NCI-H82 (cell line): Measurements from ENCODE around the gene CYB5RL.
"Not testable (repeated sequence)": the region's sequence is repeated elsewhere in the genome, so short reads cannot be mapped to it uniquely, and the experiment has no call there.

ENCODE experiments used
- DNase-seq: peaks from one replicate; lab custom pipeline; 2025; lab: John Stamatoyannopoulos, UW

The CYB5RL gene

GRCh38 chr1:54199765-54200518 lies at the start of gene CYB5RL, which contains the start of gene MRPL37:
Gene CYB5RL (minus strand): TSS chr1:54200030. CDS start chr1:54195616, 4,414 bp downstream.
Gene MRPL37 (plus strand): TSS chr1:54200167. CDS start chr1:54200244, 77 bp downstream.
- peak; percentile 100 for DNase-seq

GRCh38 chr1:54248966-54249365 lies 49.1 kb upstream of the CYB5RL start:
- no peak for DNase-seq

- no peak for DNase-seq
Observed at GRCh38 chr1:54247863-54248515, 48.2 kb upstream of the CYB5RL start.

GRCh38 chr1:54246116-54246721 lies 46.4 kb upstream of the CYB5RL start:
- peak; percentile 97 for DNase-seq

GRCh38 chr1:54245501-54245900 lies 45.7 kb upstream of the CYB5RL start:
- no peak for DNase-seq

- no peak for DNase-seq
Observed at GRCh38 chr1:54244655-54245054, 44.8 kb upstream of the CYB5RL start.

- no peak for DNase-seq
Observed at GRCh38 chr1:54243022-54243421, 43.2 kb upstream of the CYB5RL start.

- DNase-seq = no peak
Observed at GRCh38 chr1:54241364-54241763, 41.5 kb upstream of the CYB5RL start.

- no peak for DNase-seq
Observed at GRCh38 chr1:54240741-54241335, 41.0 kb upstream of the CYB5RL start.

GRCh38 chr1:54239631-54240031 lies 39.8 kb upstream of the CYB5RL start:
- no peak for DNase-seq

GRCh38 chr1:54239035-54239383 lies 39.2 kb upstream of the CYB5RL start:
- DNase-seq = no peak

GRCh38 chr1:54238353-54239034 lies 38.7 kb upstream of the CYB5RL start:
- DNase-seq = no peak

- DNase-seq = no peak
Observed at GRCh38 chr1:54237586-54237985, 37.8 kb upstream of the CYB5RL start.

- DNase-seq = peak; percentile 88
Observed at GRCh38 chr1:54234284-54234683, 34.5 kb upstream of the CYB5RL start.

- not testable (repeated sequence) for DNase-seq
Observed at GRCh38 chr1:54233196-54233595, 33.4 kb upstream of the CYB5RL start.

- no peak for DNase-seq
Observed at GRCh38 chr1:54230507-54231339, 30.9 kb upstream of the CYB5RL start.

- DNase-seq = no peak
Observed at GRCh38 chr1:54229281-54229891, 29.6 kb upstream of the CYB5RL start.

- DNase-seq = no peak
Observed at GRCh38 chr1:54228638-54229079, 28.8 kb upstream of the CYB5RL start.

GRCh38 chr1:54227891-54228310 lies 28.1 kb upstream of the CYB5RL start:
- peak; percentile 37 for DNase-seq

- DNase-seq = no peak
Observed at GRCh38 chr1:54227091-54227602, 27.3 kb upstream of the CYB5RL start.
